ENCODE data around the gene GJD3. TPM values are rescaled to one million over a fixed set of nuclear protein-coding genes. Genes with fewer than 3 reads are reported as not detected.

The GJD3 gene
- total RNA-seq, 4 donors from 2014 or later = 0.83 to 3.8 TPM; not detected in 2

- peaks cover 1 to 29% of the 10 kb centered on the region in 2 donors for H3K4me1 ChIP-seq
- H3K4me3 ChIP-seq = peak overlapping the region; percentile 59 to 93
- DNase-seq = peak; percentile 89
- H3K27me3 ChIP-seq = no peaks in the 10 kb centered on the region
- TF ChIP-seq CTCF (IDR thresholded peaks at IDR 0.05) (peak in 2 of 4 experiments; percentile 5 to 28), POLR2A (IDR thresholded peaks at IDR 0.05) (peak; percentile 54 to 81)
- no peaks in the 10 kb centered on the region for H3K36me3 ChIP-seq
- no peaks in the 10 kb centered on the region for H3K9me3 ChIP-seq
- H3K27ac ChIP-seq = peak overlapping the region; percentile 89 to 95
- intact Hi-C loops (cut with DNase I; ENCODE audit: low total_unique reads) = no loop called here
Measured at GRCh38 chr17:40340880-40341807, 23.4 kb downstream of the GJD3 start.

DNA sequence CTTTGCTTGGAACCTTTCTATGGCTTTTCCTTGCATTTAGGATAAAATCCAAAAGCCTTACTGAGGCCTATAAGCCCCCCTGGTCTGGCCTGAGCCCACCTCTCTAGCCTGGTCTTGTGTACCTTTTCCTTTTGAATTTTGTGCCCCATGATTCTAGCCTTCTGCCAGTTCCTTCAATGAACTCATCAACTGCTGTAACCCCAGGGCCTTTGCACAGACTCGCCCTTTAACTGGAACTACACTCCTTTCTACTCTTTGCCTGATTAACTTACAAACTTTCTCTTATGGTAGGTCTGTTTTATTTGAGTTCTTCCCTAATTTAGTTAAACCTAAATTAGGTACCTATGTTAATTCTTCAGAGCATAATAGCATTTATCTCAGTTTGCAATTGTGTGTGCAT is 24.2 kb downstream of the GJD3 start:
- Histone ChIP-seq H3K27ac (peak overlapping the region; percentile 89 to 95), H3K9me3 (no peaks in the 10 kb centered on the region), H3K4me1 (peaks cover 3 to 32% of the 10 kb centered on the region in 2 donors), H3K4me3 (no peak overlapping the region), H3K36me3 (no peaks in the 10 kb centered on the region), H3K27me3 (no peaks in the 10 kb centered on the region)
- DNase-seq = no peak
- TF ChIP-seq CTCF (IDR thresholded peaks at IDR 0.05) = no peak
- intact Hi-C loops (cut with DNase I; ENCODE audit: low total_unique reads) = no loop called here

DNA sequence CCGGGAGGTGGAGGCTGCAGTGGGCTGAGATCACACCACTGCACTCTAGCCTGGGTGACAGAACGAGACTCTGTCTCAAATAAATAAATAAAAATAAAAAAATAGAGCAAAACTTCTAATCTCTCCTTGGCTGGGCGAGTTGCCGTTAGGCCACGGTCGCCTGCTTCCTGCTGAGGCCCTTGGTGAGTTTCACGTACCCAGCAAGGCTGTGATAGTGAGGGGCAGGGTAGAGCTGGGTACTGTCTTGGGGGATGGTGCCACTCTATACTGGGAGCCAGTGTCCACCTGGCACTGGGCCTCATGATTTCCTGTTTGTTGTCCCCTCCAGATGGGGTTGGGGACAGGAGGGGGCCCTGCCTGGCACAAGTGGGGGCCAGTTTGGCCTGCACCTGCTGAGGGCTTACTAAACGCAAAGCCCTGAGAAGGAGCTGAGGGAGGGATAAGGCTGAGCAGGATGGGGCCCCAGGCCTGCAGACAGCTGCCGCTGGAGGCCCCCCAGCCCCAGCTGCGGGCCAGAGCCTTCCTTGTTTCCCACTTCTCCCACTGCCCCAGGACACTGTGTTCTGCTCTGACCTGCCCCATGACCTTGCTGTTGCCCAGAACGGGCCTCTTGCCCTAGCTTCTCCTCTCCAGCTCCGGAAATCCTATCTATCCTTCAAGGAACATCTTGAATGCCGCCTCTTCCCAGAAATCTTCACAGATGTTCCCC is 25.4 kb downstream of the GJD3 start:
- intact Hi-C loops (cut with DNase I; ENCODE audit: low total_unique reads) = no loop called here
- TF ChIP-seq POLR2A (IDR thresholded peaks at IDR 0.05) (no peak), CTCF (IDR thresholded peaks at IDR 0.05) (no peak)
- H3K4me1 ChIP-seq = peaks cover 11 to 32% of the 10 kb centered on the region in 2 donors

GRCh38 chr17:40338058-40338457 is 26.5 kb downstream of the GJD3 start:
- DNase-seq = no peak
- Histone ChIP-seq H3K4me1 (peaks cover 17 to 36% of the 10 kb centered on the region in 2 donors), H3K27ac (no peak overlapping the region), H3K36me3 (no peaks in the 10 kb centered on the region), H3K4me3 (no peak overlapping the region), H3K9me3 (no peaks in the 10 kb centered on the region), H3K27me3 (no peaks in the 10 kb centered on the region)
- TF ChIP-seq POLR2A (IDR thresholded peaks at IDR 0.05) (no peak), CTCF (IDR thresholded peaks at IDR 0.05) (no peak)
- intact Hi-C loops (cut with DNase I; ENCODE audit: low total_unique reads) = no loop called here

More for the DNA sequence above, 25.4 kb downstream of the GJD3 start:
- no peak for DNase-seq
- H3K27me3 ChIP-seq = no peaks in the 10 kb centered on the region
- H3K9me3 ChIP-seq = no peaks in the 10 kb centered on the region
- no peak overlapping the region for H3K4me3 ChIP-seq
- no peaks in the 10 kb centered on the region for H3K36me3 ChIP-seq
- peak overlapping the region; percentile 18 to 30 for H3K27ac ChIP-seq

GRCh38 chr17:40337351-40337750 is 27.2 kb downstream of the GJD3 start:
- no peak overlapping the region for H3K4me3 ChIP-seq
- DNase-seq = no peak
- no peaks in the 10 kb centered on the region for H3K27me3 ChIP-seq
- no peaks in the 10 kb centered on the region for H3K36me3 ChIP-seq
- peaks cover 24 to 43% of the 10 kb centered on the region in 2 donors for H3K4me1 ChIP-seq
- H3K9me3 ChIP-seq = no peaks in the 10 kb centered on the region
- TF ChIP-seq POLR2A (IDR thresholded peaks at IDR 0.05) (no peak), CTCF (IDR thresholded peaks at IDR 0.05) (no peak)
- peak overlapping the region; percentile 6 to 22 for H3K27ac ChIP-seq
- intact Hi-C loops (cut with DNase I; ENCODE audit: low total_unique reads) = no loop called here

Measured in uterus (tissue), 4 donors.